GM23338 (cell line): ENCODE results near the gene CCNY.

Experiments
- CREB1 ChIP-seq: fragments of 250-450 bp; sonication (Bioruptor Pico); IDR thresholded peaks from 2 replicates; pipeline ENCODE4 v1.5.0; 2020; ENCODE audit warnings: low read depth, mild to moderate bottlenecking, moderate library complexity
- CTCF ChIP-seq, 2 experiments: fragments of 200-600 bp in 1 of 2; sonication (generic) in 1 of 2; conservative IDR thresholded peaks; 2 replicates each; pipeline versions ENCODE4 v1.5.1 to v1.6.1; 2016 to 2017; ENCODE audit warnings: antibody characterized with exemption in 2 of 2, low read depth in 2 of 2, mild to moderate bottlenecking in 2 of 2, moderate library complexity in 1 of 2
- EZH2 ChIP-seq: fragments of 200-600 bp; sonication (generic); IDR thresholded peaks from one replicate; pipeline ENCODE4 v1.8.0; 2017; ENCODE audit warnings: antibody characterized with exemption, mild to moderate bottlenecking, low read depth; ENCODE audit not compliant: unreplicated experiment
- EZH2phosphoT487 ChIP-seq: fragments of 200-600 bp; sonication (generic); IDR thresholded peaks from one replicate; pipeline ENCODE4 v1.8.1; 2018; ENCODE audit warnings: antibody characterized with exemption; ENCODE audit not compliant: unreplicated experiment
- POLR2AphosphoS5 ChIP-seq: IDR thresholded peaks from 2 replicates; pipeline ENCODE4 v1.6.1; 2016; ENCODE audit warnings: antibody characterized with exemption, low read depth
- STAT1 ChIP-seq: IDR thresholded peaks from one replicate; pipeline ENCODE4 v1.6.1; 2016; ENCODE audit warnings: antibody characterized with exemption; ENCODE audit not compliant: unreplicated experiment
- TF ChIP-seq, protein P1 (sequence below): IDR thresholded peaks from one replicate; pipeline ENCODE4 v1.6.1; 2018; ENCODE audit warnings: antibody characterized with exemption; ENCODE audit not compliant: unreplicated experiment

GRCh38 chr10:35545878-35546590 is 209.7 kb downstream of the CCNY start:
- TF ChIP-seq CTCF (conservative IDR thresholded peaks at IDR 0.05; ENCODE audit: low read depth in 2 of 2): no peak
- TF ChIP-seq EZH2: no peak
- TF ChIP-seq POLR2AphosphoS5: no peak
- no peak for TF ChIP-seq EZH2phosphoT487
- TF ChIP-seq STAT1: no peak
- no peak for TF ChIP-seq CREB1 (CRISPR knock-in tag)
- TF ChIP-seq, protein P1, sequence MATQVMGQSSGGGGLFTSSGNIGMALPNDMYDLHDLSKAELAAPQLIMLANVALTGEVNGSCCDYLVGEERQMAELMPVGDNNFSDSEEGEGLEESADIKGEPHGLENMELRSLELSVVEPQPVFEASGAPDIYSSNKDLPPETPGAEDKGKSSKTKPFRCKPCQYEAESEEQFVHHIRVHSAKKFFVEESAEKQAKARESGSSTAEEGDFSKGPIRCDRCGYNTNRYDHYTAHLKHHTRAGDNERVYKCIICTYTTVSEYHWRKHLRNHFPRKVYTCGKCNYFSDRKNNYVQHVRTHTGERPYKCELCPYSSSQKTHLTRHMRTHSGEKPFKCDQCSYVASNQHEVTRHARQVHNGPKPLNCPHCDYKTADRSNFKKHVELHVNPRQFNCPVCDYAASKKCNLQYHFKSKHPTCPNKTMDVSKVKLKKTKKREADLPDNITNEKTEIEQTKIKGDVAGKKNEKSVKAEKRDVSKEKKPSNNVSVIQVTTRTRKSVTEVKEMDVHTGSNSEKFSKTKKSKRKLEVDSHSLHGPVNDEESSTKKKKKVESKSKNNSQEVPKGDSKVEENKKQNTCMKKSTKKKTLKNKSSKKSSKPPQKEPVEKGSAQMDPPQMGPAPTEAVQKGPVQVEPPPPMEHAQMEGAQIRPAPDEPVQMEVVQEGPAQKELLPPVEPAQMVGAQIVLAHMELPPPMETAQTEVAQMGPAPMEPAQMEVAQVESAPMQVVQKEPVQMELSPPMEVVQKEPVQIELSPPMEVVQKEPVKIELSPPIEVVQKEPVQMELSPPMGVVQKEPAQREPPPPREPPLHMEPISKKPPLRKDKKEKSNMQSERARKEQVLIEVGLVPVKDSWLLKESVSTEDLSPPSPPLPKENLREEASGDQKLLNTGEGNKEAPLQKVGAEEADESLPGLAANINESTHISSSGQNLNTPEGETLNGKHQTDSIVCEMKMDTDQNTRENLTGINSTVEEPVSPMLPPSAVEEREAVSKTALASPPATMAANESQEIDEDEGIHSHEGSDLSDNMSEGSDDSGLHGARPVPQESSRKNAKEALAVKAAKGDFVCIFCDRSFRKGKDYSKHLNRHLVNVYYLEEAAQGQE: no peak
